Muscle of leg (tissue), 11 donors: ENCODE data around the gene DLGAP5. TPM values are rescaled to one million over a fixed set of nuclear protein-coding genes. Genes with fewer than 3 reads are reported as not detected.

ENCODE experiments used
- DNase-seq: peaks from one replicate; pipeline ENCODE4 v3.0.0; 2013
- H3K27ac ChIP-seq: one replicate; pipeline ENCODE4 v1.5.1; 2013; ENCODE audit warnings: mild to moderate bottlenecking, low read length, control low read depth
- H3K27me3 ChIP-seq: one replicate; pipeline ENCODE4 v1.6.1; 2013; ENCODE audit warnings: low read length; ENCODE audit not compliant: control insufficient read depth, insufficient read depth
- H3K36me3 ChIP-seq: one replicate; pipeline ENCODE4 v1.6.1; 2013; ENCODE audit warnings: low read length; ENCODE audit not compliant: control insufficient read depth, insufficient read depth
- H3K4me1 ChIP-seq: one replicate; pipeline ENCODE4 v1.6.1; 2013; ENCODE audit warnings: low read length; ENCODE audit not compliant: control insufficient read depth, insufficient read depth
- H3K4me3 ChIP-seq: one replicate; pipeline ENCODE4 v1.5.1; 2013; ENCODE audit warnings: low read length, control low read depth
- H3K9me3 ChIP-seq: replicated peaks from 2 replicates; pipeline ENCODE4 v1.6.1; 2013; ENCODE audit warnings: low read depth, low read length; ENCODE audit not compliant: control insufficient read depth
- WGBS: methylation state at CpG from one replicate; pipeline ENCODE4 v1.1.5; 2013; ENCODE audit warnings: missing lambda C conversion rate; ENCODE audit not compliant: insufficient coverage; 5-methylcytosine and 5-hydroxymethylcytosine counted together
- polyA plus RNA-seq, 8 donors: library from polyadenylated mRNA; unstranded; fragments of 120-200 nt; gene quantifications; one replicate each; pipeline versions ENCODE4 v1.2.1 to v1.2.3, GENCODE V29; 2013; ENCODE audit warnings: inconsistent platforms in 1 of 8, low replicate concordance in 1 of 8; ENCODE audit not compliant: insufficient read length in 8 of 8, insufficient read depth in 1 of 8
- total RNA-seq: library from RNA; stranded (reverse); fragments of 120-200 nt; gene quantifications from one replicate; pipeline ENCODE4 v1.2.4, GENCODE V29; 2013

DLGAP5 gene
- total and polyA plus RNA-seq, 9 donors, result 10.4 to 21.0 (median 13.4) TPM

GRCh38 chr14:55190906-55191202, 531 bp downstream of the DLGAP5 start:
- Histone ChIP-seq H3K27ac (peak overlapping the region; percentile 9), H3K36me3 (no peaks in the 10 kb centered on the region), H3K4me3 (peak overlapping the region; percentile 74), H3K4me1 (peaks cover 8% of the 10 kb centered on the region), H3K27me3 (no peaks in the 10 kb centered on the region), H3K9me3 (no peaks in the 10 kb centered on the region)
- peak; percentile 25 for DNase-seq
- WGBS, result 0% methylated on average over 3 of the region's 8 CpGs

GRCh38 chr14:55188686-55189295, 2.6 kb downstream of the DLGAP5 start:
- H3K27ac ChIP-seq, result no peak overlapping the region
- H3K9me3 ChIP-seq, result no peaks in the 10 kb centered on the region
- no peak overlapping the region for H3K4me3 ChIP-seq
- no CpG with 5 or more reads among the region's 4 CpGs for WGBS
- H3K36me3 ChIP-seq, result peaks cover 5% of the 10 kb centered on the region
- H3K4me1 ChIP-seq, result peaks cover 8% of the 10 kb centered on the region
- no peaks in the 10 kb centered on the region for H3K27me3 ChIP-seq
- no peak for DNase-seq

DNA sequence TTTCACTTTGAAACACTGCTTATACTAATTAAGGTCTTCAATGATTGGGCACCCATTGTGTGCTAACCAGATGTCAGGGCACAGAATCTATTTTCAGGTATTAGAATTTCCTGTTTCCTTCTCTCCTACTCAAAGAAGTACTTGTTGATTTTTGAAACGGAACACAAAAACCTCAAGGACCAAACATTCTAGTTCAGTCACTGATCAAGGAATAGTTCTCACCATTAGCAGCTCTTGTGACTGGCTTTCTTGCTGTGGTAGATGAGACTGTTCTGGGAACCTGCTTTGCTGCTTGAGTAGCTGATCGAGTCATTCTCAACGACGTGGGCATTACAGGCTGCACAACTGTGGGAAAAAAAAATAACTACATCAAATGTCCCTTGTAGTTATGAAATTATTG, 11.0 kb downstream of the DLGAP5 start:
- WGBS, result no CpG with 5 or more reads among the region's 4 CpGs
- Histone ChIP-seq H3K9me3 (no peaks in the 10 kb centered on the region), H3K27ac (no peak overlapping the region), H3K36me3 (peaks cover 7% of the 10 kb centered on the region), H3K4me1 (no peaks in the 10 kb centered on the region), H3K4me3 (no peak overlapping the region), H3K27me3 (no peaks in the 10 kb centered on the region)
- no peak for DNase-seq

- no peak overlapping the region for H3K27ac ChIP-seq
- no peaks in the 10 kb centered on the region for H3K4me1 ChIP-seq
- H3K36me3 ChIP-seq, result peaks cover 7% of the 10 kb centered on the region
- DNase-seq, result no peak
- no peak overlapping the region for H3K4me3 ChIP-seq
- H3K9me3 ChIP-seq, result no peaks in the 10 kb centered on the region
- WGBS, result no CpG with 5 or more reads among the region's 2 CpGs
- H3K27me3 ChIP-seq, result no peaks in the 10 kb centered on the region
Observed at GRCh38 chr14:55180006-55180405, 11.4 kb downstream of the DLGAP5 start.

GRCh38 chr14:55170526-55170925, 20.9 kb downstream of the DLGAP5 start:
- Histone ChIP-seq H3K9me3 (no peaks in the 10 kb centered on the region), H3K27ac (no peak overlapping the region), H3K27me3 (no peaks in the 10 kb centered on the region), H3K4me3 (no peak overlapping the region), H3K36me3 (peaks cover 4% of the 10 kb centered on the region), H3K4me1 (no peaks in the 10 kb centered on the region)
- no peak for DNase-seq
- no CpG with 5 or more reads among the region's 2 CpGs for WGBS

- H3K27me3 ChIP-seq, result no peaks in the 10 kb centered on the region
- H3K9me3 ChIP-seq, result no peaks in the 10 kb centered on the region
- peaks cover 10% of the 10 kb centered on the region for H3K36me3 ChIP-seq
- DNase-seq, result peak; percentile 70
- H3K4me1 ChIP-seq, result no peaks in the 10 kb centered on the region
- no peak overlapping the region for H3K4me3 ChIP-seq
- no peak overlapping the region for H3K27ac ChIP-seq
Observed at GRCh38 chr14:55160989-55161388, 30.4 kb downstream of the DLGAP5 start.

DNA sequence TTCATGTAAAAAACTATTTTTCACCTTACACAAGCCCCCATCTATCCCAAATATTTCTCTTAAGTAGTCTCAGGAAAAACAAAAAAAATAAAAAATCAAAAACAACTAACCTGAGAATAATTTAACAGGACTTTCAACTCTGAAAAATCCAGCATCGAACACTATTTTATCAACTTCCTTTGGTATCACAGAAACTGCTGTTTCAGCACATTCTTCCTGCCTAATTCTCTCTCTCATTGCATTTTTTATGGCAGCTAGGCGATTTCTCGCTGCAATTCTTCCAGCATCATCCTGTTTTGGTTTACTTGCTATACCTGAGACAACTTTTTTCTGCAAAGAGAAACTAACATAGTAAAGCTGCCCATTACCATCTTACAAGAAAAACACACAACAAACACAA, 33.0 kb downstream of the DLGAP5 start:
- Histone ChIP-seq H3K9me3 (no peaks in the 10 kb centered on the region), H3K4me3 (no peak overlapping the region), H3K36me3 (peaks cover 8% of the 10 kb centered on the region), H3K27ac (no peak overlapping the region), H3K4me1 (no peaks in the 10 kb centered on the region), H3K27me3 (no peaks in the 10 kb centered on the region)
- 67% methylated on average over 3 of the region's 3 CpGs for WGBS
- DNase-seq, result no peak

DNA sequence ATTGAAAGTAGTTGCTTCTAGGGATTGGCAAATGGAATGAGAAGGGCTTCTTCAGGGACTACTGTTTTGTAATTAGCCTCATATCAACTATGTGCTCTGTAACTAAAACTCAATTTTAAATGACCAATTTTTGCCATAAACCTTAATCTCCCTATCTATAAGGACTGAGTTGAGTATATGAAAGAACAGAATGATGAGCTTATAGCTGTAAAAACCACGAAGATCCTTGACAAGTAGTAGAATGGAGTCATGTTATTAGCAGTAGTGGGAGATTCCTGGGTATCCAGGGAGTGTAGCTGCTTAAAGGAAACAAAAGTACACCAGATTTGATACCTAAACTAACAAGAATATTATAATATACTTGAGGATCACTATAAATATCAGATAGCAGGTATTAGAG, 34.3 kb downstream of the DLGAP5 start:
- peaks cover 7% of the 10 kb centered on the region for H3K36me3 ChIP-seq
- no peak overlapping the region for H3K27ac ChIP-seq
- no CpG with 5 or more reads among the region's 1 CpG for WGBS
- no peaks in the 10 kb centered on the region for H3K4me1 ChIP-seq
- no peak for DNase-seq
- H3K27me3 ChIP-seq, result no peaks in the 10 kb centered on the region
- H3K9me3 ChIP-seq, result no peaks in the 10 kb centered on the region
- no peak overlapping the region for H3K4me3 ChIP-seq

DNA sequence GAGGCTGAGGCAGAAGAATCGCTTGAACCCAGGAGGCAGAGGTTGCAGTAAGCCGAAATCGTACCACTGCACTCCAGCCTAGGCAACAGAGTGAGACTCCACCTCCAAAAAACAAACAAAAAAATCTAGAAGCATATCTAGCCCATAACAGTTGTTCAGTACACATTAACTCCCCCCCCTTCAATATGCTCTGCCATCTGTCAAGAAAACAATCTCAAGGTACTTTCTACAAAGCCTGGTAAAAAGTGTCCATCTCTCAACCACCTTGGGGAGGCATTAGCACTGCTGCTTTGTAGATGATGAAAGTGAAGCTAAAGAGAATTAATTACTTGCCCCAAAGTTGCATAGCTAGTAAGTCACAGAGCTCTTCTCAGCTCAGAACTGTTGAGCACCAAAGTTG, 37.4 kb downstream of the DLGAP5 start:
- Histone ChIP-seq H3K4me1 (no peaks in the 10 kb centered on the region), H3K4me3 (no peak overlapping the region), H3K27ac (no peak overlapping the region), H3K27me3 (no peaks in the 10 kb centered on the region), H3K9me3 (no peaks in the 10 kb centered on the region), H3K36me3 (peaks cover 7% of the 10 kb centered on the region)
- no CpG with 5 or more reads among the region's 3 CpGs for WGBS
- DNase-seq, result no peak

DNA sequence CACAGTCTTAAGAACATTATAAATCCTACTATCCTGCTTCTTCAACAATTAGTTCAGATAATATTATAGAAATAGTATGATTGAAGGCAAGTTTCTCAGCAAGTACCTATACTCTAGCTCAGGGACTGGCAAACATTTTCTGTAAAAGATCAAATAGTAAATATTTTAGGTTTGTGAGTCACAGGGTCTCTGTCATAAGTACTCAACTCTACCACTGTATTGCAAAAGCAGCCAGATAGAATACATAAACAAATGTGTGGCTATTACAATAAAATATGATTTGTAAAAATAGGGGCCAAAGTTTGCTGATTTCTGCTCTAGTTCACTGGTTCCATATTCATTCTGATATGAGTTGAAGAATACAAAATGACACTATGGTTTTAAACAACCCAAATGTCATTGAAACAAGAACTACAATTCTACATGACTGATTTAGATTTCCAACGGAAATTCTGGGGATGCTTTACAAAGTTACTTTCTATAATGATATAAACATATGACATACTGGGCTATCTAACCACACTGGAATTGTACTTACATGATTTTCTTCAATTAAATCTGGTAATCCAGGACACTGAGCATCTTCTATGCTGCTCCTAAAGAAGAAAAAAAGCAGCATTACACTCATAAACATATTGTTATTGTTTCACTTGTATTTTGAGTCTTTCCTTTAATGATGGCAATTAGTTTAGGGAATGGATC, 39.2 kb downstream of the DLGAP5 start:
- H3K27ac ChIP-seq, result no peak overlapping the region
- no peaks in the 10 kb centered on the region for H3K27me3 ChIP-seq
- no CpG with 5 or more reads among the region's 1 CpG for WGBS
- H3K4me1 ChIP-seq, result no peaks in the 10 kb centered on the region
- peaks cover 7% of the 10 kb centered on the region for H3K36me3 ChIP-seq
- peak; percentile 32 for DNase-seq
- no peaks in the 10 kb centered on the region for H3K9me3 ChIP-seq
- H3K4me3 ChIP-seq, result no peak overlapping the region

DNA sequence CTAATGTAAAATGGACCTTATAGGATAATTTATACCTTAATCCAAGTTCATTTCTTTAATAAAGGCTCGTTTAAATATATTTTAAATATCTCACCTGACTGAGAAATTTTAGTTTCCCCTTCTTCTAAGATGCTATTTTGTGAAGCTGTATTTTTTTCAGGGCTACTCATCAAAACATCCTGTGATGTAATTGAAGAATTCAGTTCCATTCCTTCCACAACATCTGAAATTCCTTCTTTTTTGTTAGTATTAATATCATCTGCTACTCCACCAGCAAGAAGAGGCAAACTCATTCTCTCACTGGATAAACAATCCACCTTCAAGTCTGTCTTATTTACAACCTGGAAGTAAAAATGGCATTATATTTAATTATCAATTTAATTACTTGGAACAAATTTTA, 39.8 kb downstream of the DLGAP5 start:
- Histone ChIP-seq H3K27ac (no peak overlapping the region), H3K4me3 (no peak overlapping the region), H3K4me1 (no peaks in the 10 kb centered on the region), H3K27me3 (no peaks in the 10 kb centered on the region), H3K36me3 (peaks cover 7% of the 10 kb centered on the region), H3K9me3 (no peaks in the 10 kb centered on the region)
- WGBS, result no CpG with 5 or more reads among the region's 1 CpG
- no peak for DNase-seq
